Measurements from ENCODE around the gene ZHX3. TPM values are rescaled to one million over a fixed set of nuclear protein-coding genes. Genes with fewer than 3 reads are reported as not detected.

The ZHX3 gene
- total RNA-seq, 5 donors from 2014 or later (not counting 1 experiment from before 2014, with no cell fraction given), result 7.0 to 11.1 (median 10.5) TPM

DNA sequence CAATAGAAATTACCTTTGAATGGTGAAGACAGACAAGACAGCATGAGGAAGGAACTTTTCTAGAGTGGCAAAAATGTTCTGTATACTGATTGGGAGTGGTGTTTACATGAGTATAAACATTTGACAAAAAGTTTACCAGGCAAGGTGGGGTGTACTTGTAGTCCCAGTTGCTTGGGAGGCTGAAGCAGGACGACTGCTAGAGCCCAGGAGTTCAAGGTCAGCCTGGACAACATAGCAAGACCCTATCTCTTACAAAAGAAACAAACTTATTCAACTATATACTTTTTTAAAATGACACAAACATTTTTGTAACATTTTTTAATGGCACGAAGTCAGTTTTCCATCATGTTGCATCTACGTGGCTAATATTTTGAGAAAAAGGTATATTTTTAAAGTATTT lies 40.5 kb downstream of the ZHX3 start:
- Histone ChIP-seq H3K27ac (ENCODE audit: low read length) (no peak overlapping the region), H3K36me3 (ENCODE audit: control insufficient read depth in 2 of 2, extremely low read depth in 1 of 2, insufficient read depth in 1 of 2, low read length in 1 of 2) (no peaks in the 10 kb centered on the region), H3K27me3 (replicated peaks in 1 of 2; ENCODE audit: control insufficient read depth in 2 of 2, extremely low read depth in 1 of 2, insufficient read depth in 2 of 2, low read length in 1 of 2) (no peaks in the 10 kb centered on the region), H3K4me1 (ENCODE audit: control insufficient read depth in 1 of 2, extremely low read depth in 1 of 2, insufficient read depth in 2 of 2, low read length in 2 of 2) (peaks cover 0 to 5% of the 10 kb centered on the region in 2 experiments), H3K9me3 (no peaks in the 10 kb centered on the region), H3K4me3 (ENCODE audit: control insufficient read depth in 1 of 2, extremely low read depth in 1 of 2, low read length in 1 of 2) (no peak overlapping the region)
- Mint-ChIP-seq H3K36me3 (no peaks in the 10 kb centered on the region), H3K4me3 (no peak overlapping the region), H3K4me1 (peaks cover 0 to 6% (median 5%) of the 10 kb centered on the region in 3 donors), H3K27ac (no peak overlapping the region), H3K9me3 (no peaks in the 10 kb centered on the region), H3K27me3 (no peaks in the 10 kb centered on the region)
- no peak for ATAC-seq (replicated peaks in 1 of 4)
- POLR2A ChIA-PET, result no interaction called here
- CTCF ChIA-PET, result no interaction called here
- WGBS (ENCODE audit: insufficient coverage), result 80% methylated on average over 1 of the region's 3 CpGs
- no peak for DNase-seq

DNA sequence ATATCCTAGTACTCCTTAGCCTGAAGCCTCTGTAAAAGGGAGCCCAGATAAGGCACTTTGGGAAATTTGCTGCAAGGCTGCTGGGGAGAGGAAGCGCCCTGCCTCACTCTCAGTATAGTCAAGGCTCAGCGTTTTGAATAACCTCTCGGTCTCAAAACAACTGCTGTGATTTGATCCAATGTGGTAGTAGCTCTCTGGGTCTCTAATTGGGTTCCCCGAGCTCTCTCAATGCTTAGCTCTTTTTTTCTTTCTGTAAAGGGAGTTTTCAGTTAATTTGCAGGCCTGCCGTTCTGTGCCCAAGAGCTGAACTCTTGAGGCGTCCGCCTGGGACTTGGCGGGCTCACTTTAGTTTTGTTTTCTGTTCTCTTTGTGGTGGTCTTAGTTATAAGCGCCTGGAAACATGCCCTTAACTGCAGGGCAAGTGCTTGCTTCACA lies 41.2 kb downstream of the ZHX3 start:
- peaks cover 0 to 5% of the 10 kb centered on the region in 2 experiments for H3K4me1 ChIP-seq (ENCODE audit: control insufficient read depth in 1 of 2, extremely low read depth in 1 of 2, insufficient read depth in 2 of 2, low read length in 2 of 2)
- CTCF ChIA-PET, result no interaction called here
- ATAC-seq (replicated peaks in 1 of 4) (no peak), DNase-seq (no peak)
- H3K27me3 ChIP-seq (replicated peaks in 1 of 2; ENCODE audit: control insufficient read depth in 2 of 2, extremely low read depth in 1 of 2, insufficient read depth in 2 of 2, low read length in 1 of 2), result no peaks in the 10 kb centered on the region
- Mint-ChIP-seq H3K4me1 (peaks cover 0 to 6% (median 5%) of the 10 kb centered on the region in 3 donors), H3K27me3 (no peaks in the 10 kb centered on the region), H3K4me3 (no peak overlapping the region), H3K36me3 (no peaks in the 10 kb centered on the region), H3K9me3 (no peaks in the 10 kb centered on the region), H3K27ac (no peak overlapping the region)
- POLR2A ChIA-PET, result no interaction called here
- H3K9me3 ChIP-seq, result no peaks in the 10 kb centered on the region
- WGBS (ENCODE audit: insufficient coverage), result 100% methylated on average over 1 of the region's 9 CpGs
- no peak overlapping the region for H3K27ac ChIP-seq (ENCODE audit: low read length)
- no peaks in the 10 kb centered on the region for H3K36me3 ChIP-seq (ENCODE audit: control insufficient read depth in 2 of 2, extremely low read depth in 1 of 2, insufficient read depth in 1 of 2, low read length in 1 of 2)
- no peak overlapping the region for H3K4me3 ChIP-seq (ENCODE audit: control insufficient read depth in 1 of 2, extremely low read depth in 1 of 2, low read length in 1 of 2)

DNA sequence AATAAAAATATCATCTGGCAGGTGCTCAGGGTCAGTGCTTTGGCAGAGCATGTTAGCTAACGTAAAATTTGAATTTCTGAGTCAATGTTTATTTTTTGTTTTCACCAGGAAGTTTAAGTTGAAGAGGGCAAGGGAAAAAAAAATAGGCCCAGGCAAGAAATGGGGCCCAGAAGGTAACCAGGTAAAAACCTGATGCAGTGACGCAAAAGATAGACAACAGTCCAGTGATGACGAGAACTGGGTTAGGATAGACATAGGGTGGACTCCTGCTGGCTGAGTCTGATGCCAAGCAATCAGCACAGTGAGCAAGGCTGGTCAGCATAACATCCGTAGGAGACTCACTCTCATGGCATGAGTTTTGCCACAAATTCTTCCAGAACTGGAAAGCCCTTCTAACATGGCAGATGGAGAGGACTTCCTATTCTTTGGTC lies 42.2 kb downstream of the ZHX3 start:
- H3K36me3 Mint-ChIP-seq, result no peaks in the 10 kb centered on the region
- ATAC-seq (replicated peaks in 1 of 4) (no peak), DNase-seq (no peak)
- no peaks in the 10 kb centered on the region for H3K27me3 ChIP-seq (replicated peaks in 1 of 2; ENCODE audit: control insufficient read depth in 2 of 2, extremely low read depth in 1 of 2, insufficient read depth in 2 of 2, low read length in 1 of 2)
- H3K9me3 ChIP-seq, result no peaks in the 10 kb centered on the region
- H3K27ac ChIP-seq (ENCODE audit: low read length), result no peak overlapping the region
- H3K4me1 Mint-ChIP-seq, result peaks cover 0 to 6% (median 5%) of the 10 kb centered on the region in 3 donors
- H3K36me3 ChIP-seq (ENCODE audit: control insufficient read depth in 2 of 2, extremely low read depth in 1 of 2, insufficient read depth in 1 of 2, low read length in 1 of 2), result no peaks in the 10 kb centered on the region
- no peak overlapping the region for H3K27ac Mint-ChIP-seq
- no peaks in the 10 kb centered on the region for H3K9me3 Mint-ChIP-seq
- H3K4me3 ChIP-seq (ENCODE audit: control insufficient read depth in 1 of 2, extremely low read depth in 1 of 2, low read length in 1 of 2), result no peak overlapping the region
- H3K27me3 Mint-ChIP-seq, result no peaks in the 10 kb centered on the region
- ChIA-PET CTCF (no interaction called here), POLR2A (no interaction called here)
- H3K4me3 Mint-ChIP-seq, result no peak overlapping the region
- 93% methylated on average over 3 of the region's 4 CpGs for WGBS (ENCODE audit: insufficient coverage)
- H3K4me1 ChIP-seq (ENCODE audit: control insufficient read depth in 1 of 2, extremely low read depth in 1 of 2, insufficient read depth in 2 of 2, low read length in 2 of 2), result peaks cover 0 to 5% of the 10 kb centered on the region in 2 experiments

DNA sequence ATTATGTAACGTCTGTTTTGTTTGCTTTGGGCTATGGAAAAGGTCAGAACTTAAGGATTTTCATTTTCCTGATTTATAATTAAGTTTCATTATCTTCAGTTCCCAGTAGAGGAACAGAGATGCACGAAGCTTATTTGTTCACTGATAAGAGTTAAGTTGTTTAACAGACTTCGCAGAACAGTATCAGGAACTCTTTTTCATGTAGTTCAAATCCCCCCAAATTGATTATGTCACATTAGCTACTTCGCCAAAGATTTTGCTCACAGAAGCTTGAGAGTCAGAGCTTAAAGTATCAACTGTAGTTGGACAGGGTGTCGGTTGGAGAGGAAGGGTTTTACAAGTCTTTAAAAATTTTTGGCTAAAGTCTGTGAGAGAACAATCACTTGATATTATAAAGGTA lies 43.4 kb downstream of the ZHX3 start:
- no peaks in the 10 kb centered on the region for H3K9me3 Mint-ChIP-seq

DNA sequence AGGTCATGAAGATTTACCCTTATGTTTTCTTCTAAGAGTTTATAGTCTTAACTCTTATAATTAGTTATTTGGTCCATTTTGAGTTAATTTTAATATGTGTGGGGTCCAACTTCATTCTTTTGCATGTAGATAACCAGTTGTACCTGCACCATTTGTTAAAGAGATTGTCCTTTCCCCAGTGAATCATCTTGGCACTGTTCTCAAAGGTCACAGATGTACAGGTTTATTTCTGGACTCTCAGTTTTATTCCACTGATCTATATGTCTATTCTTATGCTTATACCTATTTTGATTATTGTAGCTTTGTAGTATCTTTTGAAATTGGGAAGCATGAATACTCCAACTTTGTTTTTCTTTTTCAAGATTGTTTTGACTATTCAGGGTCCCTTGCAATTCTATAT lies 44.1 kb downstream of the ZHX3 start:
- Histone ChIP-seq H3K27ac (ENCODE audit: low read length) (no peak overlapping the region), H3K9me3 (no peaks in the 10 kb centered on the region), H3K27me3 (replicated peaks in 1 of 2; ENCODE audit: control insufficient read depth in 2 of 2, extremely low read depth in 1 of 2, insufficient read depth in 2 of 2, low read length in 1 of 2) (no peaks in the 10 kb centered on the region), H3K4me1 (ENCODE audit: control insufficient read depth in 1 of 2, extremely low read depth in 1 of 2, insufficient read depth in 2 of 2, low read length in 2 of 2) (no peaks in the 10 kb centered on the region), H3K36me3 (ENCODE audit: control insufficient read depth in 2 of 2, extremely low read depth in 1 of 2, insufficient read depth in 1 of 2, low read length in 1 of 2) (no peaks in the 10 kb centered on the region), H3K4me3 (ENCODE audit: control insufficient read depth in 1 of 2, extremely low read depth in 1 of 2, low read length in 1 of 2) (no peak overlapping the region)
- Mint-ChIP-seq H3K27me3 (no peaks in the 10 kb centered on the region), H3K4me3 (no peak overlapping the region), H3K36me3 (peaks cover 2% of the 10 kb centered on the region), H3K27ac (no peak overlapping the region), H3K9me3 (no peaks in the 10 kb centered on the region), H3K4me1 (peaks cover 0 to 5% (median 4%) of the 10 kb centered on the region in 3 donors)
- DNase-seq, result no peak
- ChIA-PET CTCF (no interaction called here), POLR2A (no interaction called here)
- ATAC-seq (replicated peaks in 1 of 4), result no peak

More for the DNA sequence above, 43.4 kb downstream of the ZHX3 start:
- WGBS (ENCODE audit: insufficient coverage), result 100% methylated on average over 2 of the region's 5 CpGs
- H3K4me3 ChIP-seq (ENCODE audit: control insufficient read depth in 1 of 2, extremely low read depth in 1 of 2, low read length in 1 of 2), result no peak overlapping the region
- no peaks in the 10 kb centered on the region for H3K27me3 ChIP-seq (replicated peaks in 1 of 2; ENCODE audit: control insufficient read depth in 2 of 2, extremely low read depth in 1 of 2, insufficient read depth in 2 of 2, low read length in 1 of 2)
- DNase-seq (no peak), ATAC-seq (replicated peaks in 1 of 4) (no peak)
- no peaks in the 10 kb centered on the region for H3K9me3 ChIP-seq
- peaks cover 0 to 5% (median 4%) of the 10 kb centered on the region in 3 donors for H3K4me1 Mint-ChIP-seq
- ChIA-PET CTCF (no interaction called here), POLR2A (no interaction called here)
- H3K27ac ChIP-seq (ENCODE audit: low read length), result no peak overlapping the region
- H3K4me1 ChIP-seq (ENCODE audit: control insufficient read depth in 1 of 2, extremely low read depth in 1 of 2, insufficient read depth in 2 of 2, low read length in 2 of 2), result no peaks in the 10 kb centered on the region
- H3K36me3 Mint-ChIP-seq, result no peaks in the 10 kb centered on the region
- no peak overlapping the region for H3K27ac Mint-ChIP-seq
- H3K27me3 Mint-ChIP-seq, result no peaks in the 10 kb centered on the region
- no peak overlapping the region for H3K4me3 Mint-ChIP-seq
- no peaks in the 10 kb centered on the region for H3K36me3 ChIP-seq (ENCODE audit: control insufficient read depth in 2 of 2, extremely low read depth in 1 of 2, insufficient read depth in 1 of 2, low read length in 1 of 2)

DNA sequence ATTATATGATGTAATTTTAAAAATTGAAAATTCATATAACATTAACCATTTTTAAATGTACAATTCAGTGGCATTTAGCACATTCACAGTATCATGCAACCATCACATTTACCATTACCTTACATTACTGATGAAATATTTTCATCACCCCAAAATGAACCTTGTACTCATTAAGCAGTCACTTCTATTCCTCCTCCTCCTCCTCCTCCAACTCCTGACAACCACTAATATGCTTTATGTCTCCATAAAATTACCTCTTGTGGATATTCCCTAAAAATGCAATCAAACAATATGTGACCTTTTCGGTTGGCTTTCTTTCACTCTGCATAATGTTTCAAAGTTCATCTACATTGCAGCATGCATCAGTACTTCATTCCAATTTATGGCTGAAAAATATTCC lies 45.2 kb downstream of the ZHX3 start:
- Mint-ChIP-seq H3K27ac (no peak overlapping the region), H3K36me3 (peaks cover 10% of the 10 kb centered on the region), H3K4me1 (peaks cover 0 to 5% (median 4%) of the 10 kb centered on the region in 3 donors), H3K4me3 (no peak overlapping the region), H3K27me3 (no peaks in the 10 kb centered on the region), H3K9me3 (no peaks in the 10 kb centered on the region)
- no peak for DNase-seq
- H3K27me3 ChIP-seq (replicated peaks in 1 of 2; ENCODE audit: control insufficient read depth in 2 of 2, extremely low read depth in 1 of 2, insufficient read depth in 2 of 2, low read length in 1 of 2), result no peaks in the 10 kb centered on the region
- no peak overlapping the region for H3K27ac ChIP-seq (ENCODE audit: low read length)
- H3K4me3 ChIP-seq (ENCODE audit: control insufficient read depth in 1 of 2, extremely low read depth in 1 of 2, low read length in 1 of 2), result no peak overlapping the region
- no peaks in the 10 kb centered on the region for H3K4me1 ChIP-seq (ENCODE audit: control insufficient read depth in 1 of 2, extremely low read depth in 1 of 2, insufficient read depth in 2 of 2, low read length in 2 of 2)
- CTCF ChIA-PET, result no interaction called here
- POLR2A ChIA-PET, result no interaction called here
- no peak for ATAC-seq (replicated peaks in 1 of 4)
- no CpG with 5 or more reads among the region's 1 CpG for whole genome bisulfite sequencing (ENCODE audit: insufficient coverage)
- no peaks in the 10 kb centered on the region for H3K9me3 ChIP-seq
- H3K36me3 ChIP-seq (ENCODE audit: control insufficient read depth in 2 of 2, extremely low read depth in 1 of 2, insufficient read depth in 1 of 2, low read length in 1 of 2), result no peaks in the 10 kb centered on the region
